Right atrium auricular region (tissue), 2 donors: ENCODE results near the gene ACO2. TPM values are rescaled to one million over a fixed set of nuclear protein-coding genes. Genes with fewer than 3 reads are reported as not detected.

Experiments used
- DNase-seq: peaks from one replicate; pipeline ENCODE4 v3.0.0-alpha.2; 2019; ENCODE audit warnings: low spot score
- H3K27ac ChIP-seq, 2 donors: fragments of 200-600 bp; sonication (generic); 1 replicate in 1 of 2; 2 replicates in 1 of 2; pipeline ENCODE4 v1.5.1; 2016 to 2019
- H3K27me3 ChIP-seq, 2 donors: fragments of 200-600 bp; sonication (generic); one replicate each; pipeline versions ENCODE4 v1.5.1 to v1.6.0; 2017 to 2019
- H3K36me3 ChIP-seq: fragments of 200-600 bp; sonication (generic); one replicate; pipeline ENCODE4 v1.5.1; 2016
- H3K4me1 ChIP-seq, 2 donors: fragments of 200-600 bp; sonication (generic); one replicate each; pipeline versions ENCODE4 v1.5.1 to v1.6.0; 2017 to 2019
- H3K4me3 ChIP-seq, 2 donors: fragments of 200-600 bp; sonication (generic); 1 replicate in 1 of 2; 2 replicates in 1 of 2; pipeline ENCODE4 v1.5.1; 2017 to 2019; ENCODE audit warnings: mild to moderate bottlenecking in 1 of 2, moderate library complexity in 1 of 2
- H3K9me3 ChIP-seq, 2 donors: fragments of 200-600 bp; sonication (generic); one replicate each; pipeline ENCODE4 v1.5.1; 2019
- total RNA-seq, 2 donors: library from RNA; depleted of rRNA; stranded (reverse); fragments of >200 nt; gene quantifications; one replicate each; pipeline ENCODE4 v1.1.0, GENCODE V29; 2016
- TF ChIP-seq, protein P1 (sequence below), 2 donors: fragments of 200-600 bp; sonication (generic); IDR thresholded peaks; one replicate each; pipeline ENCODE4 v1.5.1; 2019; ENCODE audit warnings: antibody characterized with exemption in 2 of 2

Gene ACO2
- total RNA-seq, 2 donors from 2014 or later: 447 to 604 TPM

DNA sequence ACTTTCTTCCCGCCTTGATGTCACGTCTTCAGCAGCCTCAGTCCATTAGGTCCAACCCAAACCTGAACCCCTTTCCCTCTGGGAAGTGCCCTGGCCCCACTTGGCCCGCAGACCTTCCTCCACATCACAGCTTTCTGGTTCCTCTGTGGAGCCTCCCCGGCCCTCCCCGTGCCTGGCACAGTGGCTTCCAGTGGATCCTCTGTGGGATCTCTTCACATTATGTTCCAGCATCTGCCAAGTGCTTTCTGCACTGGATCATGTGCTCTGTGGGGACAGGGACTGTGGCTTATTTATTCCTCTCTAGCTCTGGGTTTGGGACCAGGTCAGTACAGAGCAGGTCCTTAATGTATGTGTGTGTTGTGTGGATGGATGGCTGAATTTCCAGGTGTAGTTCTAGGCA is 44.5 kb downstream of the ACO2 start:
- DNase-seq: no peak
- H3K27ac ChIP-seq: peak overlapping the region; percentile 81
- H3K4me3 ChIP-seq: no peak overlapping the region

GRCh38 chr22:41516462-41516861 is 47.5 kb downstream of the ACO2 start:
- no peak overlapping the region for H3K4me3 ChIP-seq
- TF ChIP-seq, protein P1, sequence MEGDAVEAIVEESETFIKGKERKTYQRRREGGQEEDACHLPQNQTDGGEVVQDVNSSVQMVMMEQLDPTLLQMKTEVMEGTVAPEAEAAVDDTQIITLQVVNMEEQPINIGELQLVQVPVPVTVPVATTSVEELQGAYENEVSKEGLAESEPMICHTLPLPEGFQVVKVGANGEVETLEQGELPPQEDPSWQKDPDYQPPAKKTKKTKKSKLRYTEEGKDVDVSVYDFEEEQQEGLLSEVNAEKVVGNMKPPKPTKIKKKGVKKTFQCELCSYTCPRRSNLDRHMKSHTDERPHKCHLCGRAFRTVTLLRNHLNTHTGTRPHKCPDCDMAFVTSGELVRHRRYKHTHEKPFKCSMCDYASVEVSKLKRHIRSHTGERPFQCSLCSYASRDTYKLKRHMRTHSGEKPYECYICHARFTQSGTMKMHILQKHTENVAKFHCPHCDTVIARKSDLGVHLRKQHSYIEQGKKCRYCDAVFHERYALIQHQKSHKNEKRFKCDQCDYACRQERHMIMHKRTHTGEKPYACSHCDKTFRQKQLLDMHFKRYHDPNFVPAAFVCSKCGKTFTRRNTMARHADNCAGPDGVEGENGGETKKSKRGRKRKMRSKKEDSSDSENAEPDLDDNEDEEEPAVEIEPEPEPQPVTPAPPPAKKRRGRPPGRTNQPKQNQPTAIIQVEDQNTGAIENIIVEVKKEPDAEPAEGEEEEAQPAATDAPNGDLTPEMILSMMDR (IDR thresholded peaks at IDR 0.05): no peak
- H3K4me1 ChIP-seq: peaks cover 0 to 34% of the 10 kb centered on the region in 2 donors
- no peak for DNase-seq
- H3K27ac ChIP-seq: peak overlapping the region in 1 of 2 donors; percentile 78
- no peaks in the 10 kb centered on the region for H3K27me3 ChIP-seq
- H3K36me3 ChIP-seq: peaks cover 93% of the 10 kb centered on the region
- no peaks in the 10 kb centered on the region for H3K9me3 ChIP-seq

More for the DNA sequence above, 44.5 kb downstream of the ACO2 start:
- TF ChIP-seq, protein P1 (IDR thresholded peaks at IDR 0.05): no peak
- peaks cover 0 to 51% of the 10 kb centered on the region in 2 donors for H3K4me1 ChIP-seq
- peaks cover 90% of the 10 kb centered on the region for H3K36me3 ChIP-seq
- H3K9me3 ChIP-seq: no peaks in the 10 kb centered on the region
- H3K27me3 ChIP-seq: no peaks in the 10 kb centered on the region

DNA sequence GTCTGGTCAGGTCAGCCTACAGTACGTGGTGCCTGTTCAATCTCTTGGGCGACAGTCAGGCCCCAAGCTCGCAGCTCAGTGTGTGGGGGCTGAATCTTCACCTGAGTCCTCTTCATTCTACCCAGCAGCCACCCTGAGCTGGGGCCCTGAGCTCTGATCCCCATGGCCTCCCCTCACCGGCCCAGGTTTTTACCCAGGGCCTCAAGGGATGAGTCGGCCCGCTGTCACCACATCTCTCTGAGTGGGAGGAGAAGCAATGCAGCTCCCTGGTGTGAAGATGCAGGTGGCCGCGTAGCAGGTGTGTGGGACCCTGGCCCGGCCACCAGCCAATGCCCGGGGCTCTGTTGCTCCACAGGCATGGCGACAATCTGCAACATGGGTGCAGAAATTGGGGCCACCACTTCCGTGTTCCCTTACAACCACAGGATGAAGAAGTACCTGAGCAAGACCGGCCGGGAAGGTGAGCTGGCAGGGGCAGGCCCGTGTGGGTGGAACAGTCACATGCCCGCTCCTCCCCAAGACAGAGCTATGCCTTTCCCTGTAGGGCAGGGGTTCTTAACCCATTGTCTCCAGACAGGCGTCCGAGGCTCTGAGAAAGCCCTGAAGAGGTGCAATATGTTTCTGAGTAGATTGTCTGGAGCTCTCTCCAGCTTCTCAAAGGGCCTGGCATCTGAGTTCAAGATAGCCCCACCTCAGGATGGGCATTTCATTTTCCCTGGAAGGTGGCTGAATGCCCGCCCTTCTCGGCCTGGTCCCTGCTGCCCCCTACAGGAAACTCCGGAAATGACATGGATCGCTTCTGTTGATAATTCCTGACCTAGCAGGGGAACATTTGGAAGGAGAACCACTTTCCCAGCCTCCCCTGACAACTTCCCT is 48.5 kb downstream of the ACO2 start:
- TF ChIP-seq, protein P1 (IDR thresholded peaks at IDR 0.05): peak; percentile 75 to 91
- H3K36me3 ChIP-seq: peaks cover 86% of the 10 kb centered on the region
- DNase-seq: peak; percentile 81
- peak overlapping the region; percentile 41 to 78 for H3K27ac ChIP-seq
- no peaks in the 10 kb centered on the region for H3K9me3 ChIP-seq
- no peaks in the 10 kb centered on the region for H3K27me3 ChIP-seq
- H3K4me1 ChIP-seq: peaks cover 0 to 29% of the 10 kb centered on the region in 2 donors
- H3K4me3 ChIP-seq: no peak overlapping the region

- no peaks in the 10 kb centered on the region for H3K27me3 ChIP-seq
- H3K4me3 ChIP-seq: no peak overlapping the region
- TF ChIP-seq, protein P1 (IDR thresholded peaks at IDR 0.05): peak in 1 of 2 donors; percentile 23
- H3K9me3 ChIP-seq: no peaks in the 10 kb centered on the region
- no peak for DNase-seq
- H3K27ac ChIP-seq: peak overlapping the region; percentile 41 to 78
- peaks cover 0 to 28% of the 10 kb centered on the region in 2 donors for H3K4me1 ChIP-seq
- H3K36me3 ChIP-seq: peaks cover 86% of the 10 kb centered on the region
Measured at GRCh38 chr22:41518048-41518347, 49.1 kb downstream of the ACO2 start.

GRCh38 chr22:41521126-41521525 is 52.2 kb downstream of the ACO2 start:
- Histone ChIP-seq H3K27ac (peak overlapping the region in 1 of 2 donors; percentile 31), H3K36me3 (peaks cover 82% of the 10 kb centered on the region), H3K4me1 (peaks cover 0 to 54% of the 10 kb centered on the region in 2 donors), H3K9me3 (no peaks in the 10 kb centered on the region), H3K4me3 (no peak overlapping the region), H3K27me3 (no peaks in the 10 kb centered on the region)
- DNase-seq: no peak
- TF ChIP-seq, protein P1 (IDR thresholded peaks at IDR 0.05): no peak
